Ascending aorta (tissue), 2 donors: ENCODE data around the gene NELFB. TPM values are rescaled to one million over a fixed set of nuclear protein-coding genes. Genes with fewer than 3 reads are reported as not detected.
A peak's percentile ranks its signal among the peaks of the same experiment; 100 is the strongest.

Experiments used
- DNase-seq, 2 donors: peaks; one replicate each; pipeline ENCODE4 v3.0.0-alpha.2; 2019; ENCODE audit warnings: low spot score in 2 of 2
- H3K27ac ChIP-seq, 2 donors: fragments of 200-600 bp; sonication (generic); one replicate each; pipeline ENCODE4 v1.5.1; 2016 to 2017; ENCODE audit warnings: mild to moderate bottlenecking in 1 of 2
- H3K27me3 ChIP-seq: fragments of 200-600 bp; sonication (generic); one replicate; pipeline ENCODE4 v1.5.1; 2017
- H3K36me3 ChIP-seq, 2 donors: fragments of 200-600 bp; sonication (generic); one replicate each; pipeline ENCODE4 v1.5.1; 2016
- H3K4me1 ChIP-seq, 2 donors: fragments of 200-600 bp; sonication (generic); one replicate each; pipeline ENCODE4 v1.5.1; 2016 to 2017; ENCODE audit warnings: mild to moderate bottlenecking in 1 of 2
- H3K4me3 ChIP-seq, 2 donors: fragments of 200-600 bp; sonication (generic); one replicate each; pipeline ENCODE4 v1.5.1; 2016 to 2017; ENCODE audit warnings: mild to moderate bottlenecking in 1 of 2
- H3K9me3 ChIP-seq, 2 donors: fragments of 200-600 bp; sonication (generic); one replicate each; pipeline ENCODE4 v1.5.1; 2016
- CTCF ChIP-seq, 3 experiments: fragments of 200-600 bp in 2 of 3; fragments of 450-650 bp in 1 of 3; sonication (generic) in 2 of 3; IDR thresholded peaks; one replicate each; pipeline ENCODE4 v1.5.1; 2016 to 2019; ENCODE audit warnings: antibody characterized with exemption in 3 of 3, mild to moderate bottlenecking in 1 of 3, moderate library complexity in 1 of 3
- intact Hi-C: fragments of 100-400 bp; cut with DNase I; formaldehyde crosslinking; loops from one replicate; pipeline ENCODE4 v1.15.1; 2023
- total RNA-seq: library from RNA; depleted of rRNA; stranded (reverse); fragments of >200 nt; gene quantifications from one replicate; pipeline ENCODE4 v1.1.0, GENCODE V29; 2016

Gene NELFB
- total RNA-seq, 1 donor from 2014 or later: 71.7 TPM

GRCh38 chr9:137266585-137267453, 11.7 kb downstream of the NELFB start:
- H3K27me3 ChIP-seq: no peaks in the 10 kb centered on the region
- peaks cover 27 to 57% of the 10 kb centered on the region in 2 donors for H3K36me3 ChIP-seq
- no peak for TF ChIP-seq CTCF (IDR thresholded peaks at IDR 0.05)
- intact Hi-C loops: no loop called here
- H3K4me3 ChIP-seq: no peak overlapping the region
- peaks cover 10 to 20% of the 10 kb centered on the region in 2 donors for H3K4me1 ChIP-seq
- H3K9me3 ChIP-seq: no peaks in the 10 kb centered on the region
- DNase-seq: no peak
- H3K27ac ChIP-seq: peak overlapping the region in 1 of 2 donors; percentile 18

GRCh38 chr9:137267933-137268355, 12.8 kb downstream of the NELFB start:
- Histone ChIP-seq H3K9me3 (no peaks in the 10 kb centered on the region), H3K27me3 (no peaks in the 10 kb centered on the region), H3K4me1 (peaks cover 10 to 23% of the 10 kb centered on the region in 2 donors), H3K27ac (peak overlapping the region in 1 of 2 donors; percentile 83), H3K36me3 (peaks cover 37 to 66% of the 10 kb centered on the region in 2 donors), H3K4me3 (no peak overlapping the region)
- no peak for DNase-seq
- intact Hi-C loops: loop anchor here (2.0 kb wide), 1 partner anchor 67 kb away; the partner anchor contains the start of gene TPRN
- TF ChIP-seq CTCF (IDR thresholded peaks at IDR 0.05): no peak

- Histone ChIP-seq H3K4me1 (peaks cover 10 to 23% of the 10 kb centered on the region in 2 donors), H3K4me3 (peak overlapping the region in 1 of 2 donors; percentile 25), H3K27ac (peak overlapping the region; percentile 66 to 83), H3K9me3 (no peaks in the 10 kb centered on the region), H3K36me3 (peaks cover 37 to 64% of the 10 kb centered on the region in 2 donors), H3K27me3 (no peaks in the 10 kb centered on the region)
- TF ChIP-seq CTCF (IDR thresholded peaks at IDR 0.05): no peak
- no peak for DNase-seq
- intact Hi-C loops: loop anchor here (2.0 kb wide), 1 partner anchor 68 kb away; the partner anchor contains the start of gene TPRN
Observed at GRCh38 chr9:137268538-137269201, 13.5 kb downstream of the NELFB start.

- TF ChIP-seq CTCF (IDR thresholded peaks at IDR 0.05): no peak
- Histone ChIP-seq H3K27ac (peak overlapping the region; percentile 66 to 83), H3K4me3 (peak overlapping the region; percentile 25 to 29), H3K27me3 (no peaks in the 10 kb centered on the region), H3K9me3 (no peaks in the 10 kb centered on the region), H3K4me1 (peaks cover 10 to 23% of the 10 kb centered on the region in 2 donors), H3K36me3 (peaks cover 31 to 60% of the 10 kb centered on the region in 2 donors)
- intact Hi-C loops: loop anchor here (2.0 kb wide), 1 partner anchor 69 kb away; the partner anchor contains the start of gene TPRN
- DNase-seq: peak; percentile 36 to 84
Observed at GRCh38 chr9:137269231-137269772, 14.2 kb downstream of the NELFB start.

- Histone ChIP-seq H3K27me3 (no peaks in the 10 kb centered on the region), H3K9me3 (no peaks in the 10 kb centered on the region), H3K27ac (peak overlapping the region; percentile 41 to 44), H3K4me3 (no peak overlapping the region), H3K36me3 (peaks cover 20 to 46% of the 10 kb centered on the region in 2 donors), H3K4me1 (peaks cover 10 to 24% of the 10 kb centered on the region in 2 donors)
- intact Hi-C loops: no loop called here
- DNase-seq: no peak
- no peak for TF ChIP-seq CTCF (IDR thresholded peaks at IDR 0.05)
Observed at GRCh38 chr9:137270929-137271695, 16.0 kb downstream of the NELFB start.
